ENCODE data around the gene MOB3B.

The MOB3B gene

DNA sequence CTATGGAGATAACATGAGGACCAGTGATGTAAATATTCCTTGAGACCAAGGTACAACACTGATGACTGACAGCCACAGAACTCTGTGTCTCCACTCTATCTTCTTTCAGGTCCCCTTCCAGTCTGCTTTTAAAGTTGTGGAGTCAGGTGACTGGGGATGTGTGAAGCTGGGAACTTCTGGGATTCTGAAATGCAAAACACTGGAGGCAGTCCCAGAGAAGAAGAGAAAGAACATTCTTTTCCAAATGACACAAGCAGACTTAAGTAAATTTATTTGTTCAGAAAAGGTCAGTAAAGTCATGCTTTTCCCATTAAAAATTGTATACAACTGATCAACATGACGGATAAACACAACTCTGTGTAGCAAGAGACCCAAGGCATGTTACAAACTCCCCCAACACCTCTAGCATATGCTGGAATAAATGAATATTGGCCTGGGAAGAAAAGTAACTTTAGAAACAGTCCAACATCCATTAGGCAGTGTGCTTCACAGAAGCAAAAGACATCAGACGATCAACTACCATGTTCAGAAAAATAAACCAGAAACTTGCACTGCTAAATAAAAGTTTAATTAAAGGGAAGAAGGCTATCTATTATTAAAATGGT is 98.0 kb downstream of the MOB3B start:
- CTCF ChIA-PET = no interaction called here
- Histone ChIP-seq H3K36me3 (ENCODE audit: control insufficient read depth in 2 of 2, insufficient read depth in 1 of 2, low read length in 2 of 2) (no peaks in the 10 kb centered on the region), H3K27ac (ENCODE audit: extremely low read depth, low read depth, low read length) (no peak overlapping the region), H3K4me1 (ENCODE audit: control insufficient read depth, insufficient read depth, low read length) (peaks cover 17% of the 10 kb centered on the region; the same call in 1 of the 2 replicates), H3K4me3 (ENCODE audit: low read depth, low read length) (no peak overlapping the region), H3K9me3 (ENCODE audit: control insufficient read depth, insufficient read depth, low read depth, low read length) (no peaks in the 10 kb centered on the region)
- POLR2A ChIA-PET = no interaction called here
- TF ChIP-seq ZNF792 (tag by site-specific recombination; IDR thresholded peaks at IDR 0.05) (no peak), ZNF76 (tag by site-specific recombination; IDR thresholded peaks at IDR 0.05; ENCODE audit: borderline replicate concordance, low read depth) (no peak), ZNF157 (tag by site-specific recombination; IDR thresholded peaks at IDR 0.05) (no peak), ZNF19 (tag by site-specific recombination; IDR thresholded peaks at IDR 0.05; ENCODE audit: low read depth) (no peak), KLF8 (tag by site-specific recombination; IDR thresholded peaks at IDR 0.05) (no peak)
- TF ChIP-seq, protein P1, sequence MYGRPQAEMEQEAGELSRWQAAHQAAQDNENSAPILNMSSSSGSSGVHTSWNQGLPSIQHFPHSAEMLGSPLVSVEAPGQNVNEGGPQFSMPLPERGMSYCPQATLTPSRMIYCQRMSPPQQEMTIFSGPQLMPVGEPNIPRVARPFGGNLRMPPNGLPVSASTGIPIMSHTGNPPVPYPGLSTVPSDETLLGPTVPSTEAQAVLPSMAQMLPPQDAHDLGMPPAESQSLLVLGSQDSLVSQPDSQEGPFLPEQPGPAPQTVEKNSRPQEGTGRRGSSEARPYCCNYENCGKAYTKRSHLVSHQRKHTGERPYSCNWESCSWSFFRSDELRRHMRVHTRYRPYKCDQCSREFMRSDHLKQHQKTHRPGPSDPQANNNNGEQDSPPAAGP (tag by site-specific recombination; IDR thresholded peaks at IDR 0.05) = no peak
- TF ChIP-seq, protein P2, sequence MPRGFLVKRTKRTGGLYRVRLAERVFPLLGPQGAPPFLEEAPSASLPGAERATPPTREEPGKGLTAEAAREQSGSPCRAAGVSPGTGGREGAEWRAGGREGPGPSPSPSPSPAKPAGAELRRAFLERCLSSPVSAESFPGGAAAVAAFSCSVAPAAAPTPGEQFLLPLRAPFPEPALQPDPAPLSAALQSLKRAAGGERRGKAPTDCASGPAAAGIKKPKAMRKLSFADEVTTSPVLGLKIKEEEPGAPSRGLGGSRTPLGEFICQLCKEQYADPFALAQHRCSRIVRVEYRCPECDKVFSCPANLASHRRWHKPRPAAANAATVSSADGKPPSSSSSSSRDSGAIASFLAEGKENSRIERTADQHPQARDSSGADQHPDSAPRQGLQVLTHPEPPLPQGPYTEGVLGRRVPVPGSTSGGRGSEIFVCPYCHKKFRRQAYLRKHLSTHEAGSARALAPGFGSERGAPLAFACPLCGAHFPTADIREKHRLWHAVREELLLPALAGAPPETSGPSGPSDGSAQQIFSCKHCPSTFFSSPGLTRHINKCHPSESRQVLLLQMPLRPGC (tag by site-specific recombination; IDR thresholded peaks at IDR 0.05) = no peak

DNA sequence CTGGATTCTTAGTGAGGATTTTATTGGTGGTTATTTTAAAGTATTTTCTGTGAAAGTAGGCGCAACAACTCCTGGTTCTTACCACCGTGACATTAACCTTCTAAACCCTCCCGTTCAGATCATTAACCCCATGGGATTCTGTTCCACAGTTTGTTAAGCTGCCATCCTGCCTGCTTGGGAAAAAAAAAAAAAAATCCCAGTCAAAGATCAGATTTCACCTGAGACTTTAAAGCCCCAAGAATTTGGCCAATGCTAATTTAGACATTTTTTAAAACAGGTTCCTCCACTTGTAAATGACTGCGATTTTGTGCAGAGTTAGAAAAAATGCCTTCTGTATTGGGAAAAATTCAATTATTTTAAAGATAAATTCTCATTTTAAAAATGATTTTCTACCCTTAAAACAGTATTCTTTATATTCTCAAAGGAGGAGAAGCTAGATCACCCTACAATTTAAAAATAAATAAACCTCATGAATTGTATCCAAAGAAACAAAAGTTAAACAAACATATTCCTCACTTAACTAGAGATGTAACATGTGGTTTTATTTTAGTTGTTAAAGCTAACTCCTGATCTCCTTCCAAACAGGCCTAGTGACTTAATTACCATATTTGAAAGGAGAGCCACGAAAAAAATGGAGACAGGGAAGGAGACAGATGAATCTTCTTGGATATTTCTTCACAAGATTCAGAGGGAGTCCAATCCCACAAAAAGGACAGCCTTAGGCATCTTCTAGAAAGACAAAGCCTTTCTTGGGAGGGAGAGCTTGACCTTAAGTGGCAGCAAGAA is 98.7 kb downstream of the MOB3B start:
- no peak for TF ChIP-seq SCRT1 (tag by site-specific recombination; IDR thresholded peaks at IDR 0.05; ENCODE audit: borderline replicate concordance)
- no peak for TF ChIP-seq ZNF701 (tag by site-specific recombination; IDR thresholded peaks at IDR 0.05)
- no peak for TF ChIP-seq ZSCAN4 (tag by site-specific recombination; IDR thresholded peaks at IDR 0.05)
- no peak for TF ChIP-seq ZNF768 (tag by site-specific recombination; IDR thresholded peaks at IDR 0.05)
- no peaks in the 10 kb centered on the region for H3K36me3 ChIP-seq (ENCODE audit: control insufficient read depth in 2 of 2, insufficient read depth in 1 of 2, low read length in 2 of 2)
- CTCF ChIA-PET = interaction anchor here (1.1 kb wide), 1 partner anchor 86 kb away, joined by 3 read pairs; no protein-coding TSS in a partner anchor
- POLR2A ChIA-PET = interaction anchor here (0.6 kb wide), 1 partner anchor 621 kb away, joined by 3 read pairs; no protein-coding TSS in a partner anchor
- no peak overlapping the region for H3K27ac ChIP-seq (ENCODE audit: extremely low read depth, low read depth, low read length)
- no peak overlapping the region for H3K4me3 ChIP-seq (ENCODE audit: low read depth, low read length)
- H3K4me1 ChIP-seq (ENCODE audit: control insufficient read depth, insufficient read depth, low read length) = peaks cover 17% of the 10 kb centered on the region; the same call in 1 of the 2 replicates
- no peaks in the 10 kb centered on the region for H3K9me3 ChIP-seq (ENCODE audit: control insufficient read depth, insufficient read depth, low read depth, low read length)

DNA sequence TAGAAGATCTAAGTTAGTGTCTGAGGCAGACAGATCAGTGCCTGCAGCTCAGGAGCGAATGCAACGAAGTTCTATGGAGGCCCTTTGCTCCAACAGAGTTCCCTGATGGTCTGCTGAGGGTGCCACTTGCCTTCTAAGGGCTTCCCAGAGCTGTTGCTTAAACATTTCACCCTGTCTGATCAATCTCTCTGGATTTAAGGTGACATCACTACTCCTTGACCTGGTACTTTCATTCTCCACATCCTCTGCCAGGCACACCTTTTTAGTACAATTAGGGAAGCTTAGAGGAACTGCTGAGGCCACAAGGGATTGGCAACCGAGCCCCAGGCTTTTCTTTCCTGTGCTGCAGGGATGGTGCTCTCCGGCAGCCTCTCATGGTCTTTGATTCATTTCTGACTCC is 99.7 kb downstream of the MOB3B start:
- H3K27ac ChIP-seq (ENCODE audit: extremely low read depth, low read depth, low read length) = no peak overlapping the region
- H3K36me3 ChIP-seq (ENCODE audit: control insufficient read depth in 2 of 2, insufficient read depth in 1 of 2, low read length in 2 of 2) = no peaks in the 10 kb centered on the region
- H3K4me3 ChIP-seq (ENCODE audit: low read depth, low read length) = no peak overlapping the region
- peaks cover 21% of the 10 kb centered on the region; the same call in 1 of the 2 replicates for H3K4me1 ChIP-seq (ENCODE audit: control insufficient read depth, insufficient read depth, low read length)
- TF ChIP-seq ZFP69B (tag by site-specific recombination; IDR thresholded peaks at IDR 0.05) (no peak), ZNF623 (tag by site-specific recombination; IDR thresholded peaks at IDR 0.05) (no peak), ZNF433 (tag by site-specific recombination; IDR thresholded peaks at IDR 0.05; ENCODE audit: low read depth) (no peak), ZNF23 (tag by site-specific recombination; IDR thresholded peaks at IDR 0.05; ENCODE audit: borderline replicate concordance) (no peak), ZNF202 (tag by site-specific recombination; IDR thresholded peaks at IDR 0.05; ENCODE audit: borderline replicate concordance) (no peak), MEIS1 (CRISPR knock-in tag; IDR thresholded peaks at IDR 0.05; ENCODE audit: borderline replicate concordance) (no peak)
- no peaks in the 10 kb centered on the region for H3K9me3 ChIP-seq (ENCODE audit: control insufficient read depth, insufficient read depth, low read depth, low read length)
- POLR2A ChIA-PET = no interaction called here
- CTCF ChIA-PET = interaction anchor here (1.1 kb wide), 1 partner anchor 87 kb away, joined by 3 read pairs; no protein-coding TSS in a partner anchor

All from HEK293 (cell line).